Measurements from ENCODE around the gene METTL2B.
"Not testable (repeated sequence)": the region's sequence is repeated elsewhere in the genome, so short reads cannot be mapped to it uniquely, and the experiment has no call there.

- TF ChIP-seq, protein P1, sequence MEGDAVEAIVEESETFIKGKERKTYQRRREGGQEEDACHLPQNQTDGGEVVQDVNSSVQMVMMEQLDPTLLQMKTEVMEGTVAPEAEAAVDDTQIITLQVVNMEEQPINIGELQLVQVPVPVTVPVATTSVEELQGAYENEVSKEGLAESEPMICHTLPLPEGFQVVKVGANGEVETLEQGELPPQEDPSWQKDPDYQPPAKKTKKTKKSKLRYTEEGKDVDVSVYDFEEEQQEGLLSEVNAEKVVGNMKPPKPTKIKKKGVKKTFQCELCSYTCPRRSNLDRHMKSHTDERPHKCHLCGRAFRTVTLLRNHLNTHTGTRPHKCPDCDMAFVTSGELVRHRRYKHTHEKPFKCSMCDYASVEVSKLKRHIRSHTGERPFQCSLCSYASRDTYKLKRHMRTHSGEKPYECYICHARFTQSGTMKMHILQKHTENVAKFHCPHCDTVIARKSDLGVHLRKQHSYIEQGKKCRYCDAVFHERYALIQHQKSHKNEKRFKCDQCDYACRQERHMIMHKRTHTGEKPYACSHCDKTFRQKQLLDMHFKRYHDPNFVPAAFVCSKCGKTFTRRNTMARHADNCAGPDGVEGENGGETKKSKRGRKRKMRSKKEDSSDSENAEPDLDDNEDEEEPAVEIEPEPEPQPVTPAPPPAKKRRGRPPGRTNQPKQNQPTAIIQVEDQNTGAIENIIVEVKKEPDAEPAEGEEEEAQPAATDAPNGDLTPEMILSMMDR (conservative IDR thresholded peaks at IDR 0.05 in 1 of 2, IDR thresholded peaks at IDR 0.05 in 1 of 2; ENCODE audit: low read depth in 1 of 2, low read length in 2 of 2), result not testable (repeated sequence)
- TF ChIP-seq EZH2 (IDR thresholded peaks at IDR 0.05; ENCODE audit: low read length, missing control alignments), result not testable (repeated sequence)
Measured at GRCh38 chr7:128543300-128543699, 66.8 kb downstream of the METTL2B start.

Data from fibroblast of lung (primary cell).